ENCODE data around the gene EXD3.

GRCh38 chr9:137267933-137268355 lies 155.0 kb downstream of the EXD3 start:
- TF ChIP-seq CTCF (IDR thresholded peaks at IDR 0.05; ENCODE audit: low read length) (no peak), EZH2phosphoT487 (IDR thresholded peaks at IDR 0.05; ENCODE audit: low read length) (no peak), EZH2 (optimal IDR thresholded peaks at IDR 0.05; ENCODE audit: low read depth, low read length) (no peak)
